ENCODE data around the gene STXBP5.

Gene STXBP5

DNA sequence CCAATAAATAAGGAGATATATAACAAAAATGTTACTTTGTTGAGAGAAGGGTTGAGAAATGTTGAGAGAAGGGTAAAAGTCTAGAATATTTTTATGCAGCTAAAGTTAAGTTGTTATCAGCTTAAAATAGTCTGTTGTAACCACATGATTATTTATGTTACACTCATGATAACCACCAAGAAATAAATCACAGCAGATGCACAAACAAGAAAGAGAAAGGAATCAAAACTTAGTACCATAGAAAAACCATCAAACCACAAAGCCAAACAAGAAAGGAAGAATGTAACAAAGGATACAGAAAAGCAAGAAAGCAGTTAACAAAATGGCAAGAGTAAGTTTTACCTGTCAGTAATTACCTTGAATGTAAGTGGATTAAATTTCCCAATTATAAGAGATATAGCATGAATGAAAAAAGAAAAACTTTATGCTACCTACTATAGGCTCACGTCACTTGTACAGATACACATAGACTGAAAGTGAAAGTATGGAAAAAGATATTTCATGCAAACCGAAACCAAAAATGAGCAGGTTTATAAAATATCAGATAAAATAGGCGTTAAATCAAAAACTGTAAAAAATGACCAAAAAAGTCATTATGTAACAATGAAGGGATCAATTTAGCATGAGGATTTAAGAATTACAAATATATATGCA lies 93.6 kb downstream of the STXBP5 start:
- no peak for DNase-seq (ENCODE audit: low read depth)
- H3K4me3 ChIP-seq (ENCODE audit: low read length) = no peak overlapping the region
- TF ChIP-seq, protein P1, sequence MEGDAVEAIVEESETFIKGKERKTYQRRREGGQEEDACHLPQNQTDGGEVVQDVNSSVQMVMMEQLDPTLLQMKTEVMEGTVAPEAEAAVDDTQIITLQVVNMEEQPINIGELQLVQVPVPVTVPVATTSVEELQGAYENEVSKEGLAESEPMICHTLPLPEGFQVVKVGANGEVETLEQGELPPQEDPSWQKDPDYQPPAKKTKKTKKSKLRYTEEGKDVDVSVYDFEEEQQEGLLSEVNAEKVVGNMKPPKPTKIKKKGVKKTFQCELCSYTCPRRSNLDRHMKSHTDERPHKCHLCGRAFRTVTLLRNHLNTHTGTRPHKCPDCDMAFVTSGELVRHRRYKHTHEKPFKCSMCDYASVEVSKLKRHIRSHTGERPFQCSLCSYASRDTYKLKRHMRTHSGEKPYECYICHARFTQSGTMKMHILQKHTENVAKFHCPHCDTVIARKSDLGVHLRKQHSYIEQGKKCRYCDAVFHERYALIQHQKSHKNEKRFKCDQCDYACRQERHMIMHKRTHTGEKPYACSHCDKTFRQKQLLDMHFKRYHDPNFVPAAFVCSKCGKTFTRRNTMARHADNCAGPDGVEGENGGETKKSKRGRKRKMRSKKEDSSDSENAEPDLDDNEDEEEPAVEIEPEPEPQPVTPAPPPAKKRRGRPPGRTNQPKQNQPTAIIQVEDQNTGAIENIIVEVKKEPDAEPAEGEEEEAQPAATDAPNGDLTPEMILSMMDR (IDR thresholded peaks at IDR 0.05; ENCODE audit: insufficient read depth, low read depth, low read length, missing control alignments) = no peak

DNA sequence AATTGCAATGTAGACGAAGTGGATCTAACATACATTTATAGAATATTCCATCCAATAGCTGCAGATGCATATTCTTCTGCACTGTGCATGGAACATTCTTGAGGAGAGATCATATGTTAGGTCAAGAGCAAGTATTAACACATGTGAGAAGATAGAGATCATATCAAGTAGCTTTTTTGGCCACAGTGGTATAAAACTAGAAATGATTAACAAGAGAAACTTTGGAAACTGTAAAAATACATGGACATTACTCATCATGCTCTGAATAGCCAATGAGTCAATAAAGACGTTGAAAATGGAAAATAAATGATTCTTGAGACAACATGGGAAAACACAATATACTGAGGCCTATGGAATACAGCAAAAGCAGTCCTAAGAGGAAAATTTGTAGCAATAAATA lies 94.2 kb downstream of the STXBP5 start:
- H3K4me3 ChIP-seq (ENCODE audit: low read length) = no peak overlapping the region
- TF ChIP-seq, protein P1 (IDR thresholded peaks at IDR 0.05; ENCODE audit: insufficient read depth, low read depth, low read length, missing control alignments) = no peak
- DNase-seq (ENCODE audit: low read depth) = no peak

DNA sequence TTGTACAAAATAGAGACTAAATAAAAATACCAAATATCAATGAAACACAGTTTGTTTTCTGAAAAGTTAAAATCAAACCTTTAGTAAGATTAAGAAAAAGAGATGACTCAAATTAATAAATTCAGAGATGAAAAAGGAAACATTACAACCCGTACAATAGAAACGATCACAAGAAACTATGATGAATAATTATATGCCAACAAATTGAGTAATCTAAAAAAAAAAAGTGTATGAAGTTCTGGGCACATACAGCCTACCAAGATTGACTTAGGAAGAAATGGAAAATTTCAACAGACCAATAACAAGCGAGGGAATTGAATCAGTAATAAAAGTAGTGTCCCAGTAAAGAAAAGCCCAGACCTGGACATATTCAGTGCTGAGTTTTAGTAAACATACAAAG lies 94.8 kb downstream of the STXBP5 start:
- TF ChIP-seq, protein P1 (IDR thresholded peaks at IDR 0.05; ENCODE audit: insufficient read depth, low read depth, low read length, missing control alignments) = no peak
- no peak overlapping the region for H3K4me3 ChIP-seq (ENCODE audit: low read length)
- no peak for DNase-seq (ENCODE audit: low read depth)

DNA sequence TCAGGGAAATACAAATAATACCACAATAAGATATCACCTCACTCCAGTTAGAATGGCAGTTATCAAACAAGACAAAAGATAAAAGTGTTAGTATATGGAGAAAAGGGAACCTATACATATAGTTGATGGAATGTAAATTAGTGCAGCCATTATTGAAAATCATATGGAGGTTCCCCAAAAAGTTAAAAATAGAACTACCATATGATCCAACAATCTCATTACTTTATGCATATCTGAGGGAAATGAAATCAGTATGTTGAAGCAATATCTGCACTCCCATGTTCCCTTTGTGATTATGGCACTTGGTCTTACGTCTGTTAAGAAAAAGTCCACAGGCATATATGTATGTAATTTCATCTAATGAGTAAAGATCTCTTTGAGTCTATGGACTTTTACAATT lies 96.9 kb downstream of the STXBP5 start:
- H3K4me3 ChIP-seq (ENCODE audit: low read length) = no peak overlapping the region
- TF ChIP-seq, protein P1 (IDR thresholded peaks at IDR 0.05; ENCODE audit: insufficient read depth, low read depth, low read length, missing control alignments) = no peak
- no peak for DNase-seq (ENCODE audit: low read depth)

DNA sequence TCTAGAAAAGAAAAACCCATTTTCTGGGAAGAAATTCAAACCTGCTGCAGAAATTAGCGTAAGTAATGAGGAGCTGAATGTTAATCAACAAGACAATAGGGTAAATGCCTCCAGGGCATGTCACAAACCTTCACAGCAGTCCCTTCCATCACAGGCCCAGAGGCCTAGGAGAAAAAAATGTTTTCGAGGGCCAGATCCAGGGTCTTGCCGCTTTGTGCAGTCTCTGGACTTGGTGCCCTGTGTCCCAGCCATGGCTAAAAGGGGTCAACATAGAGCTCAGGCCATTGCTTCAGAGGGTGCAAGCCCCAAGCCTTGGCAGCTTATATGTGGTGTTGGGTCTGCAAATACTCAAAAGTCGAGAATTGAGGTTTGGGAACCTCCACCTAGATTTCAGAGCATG lies 99.8 kb downstream of the STXBP5 start:
- no peak overlapping the region for H3K4me3 ChIP-seq (ENCODE audit: low read length)
- no peak for DNase-seq (ENCODE audit: low read depth)
- TF ChIP-seq, protein P1 (IDR thresholded peaks at IDR 0.05; ENCODE audit: insufficient read depth, low read depth, low read length, missing control alignments) = no peak

DNA sequence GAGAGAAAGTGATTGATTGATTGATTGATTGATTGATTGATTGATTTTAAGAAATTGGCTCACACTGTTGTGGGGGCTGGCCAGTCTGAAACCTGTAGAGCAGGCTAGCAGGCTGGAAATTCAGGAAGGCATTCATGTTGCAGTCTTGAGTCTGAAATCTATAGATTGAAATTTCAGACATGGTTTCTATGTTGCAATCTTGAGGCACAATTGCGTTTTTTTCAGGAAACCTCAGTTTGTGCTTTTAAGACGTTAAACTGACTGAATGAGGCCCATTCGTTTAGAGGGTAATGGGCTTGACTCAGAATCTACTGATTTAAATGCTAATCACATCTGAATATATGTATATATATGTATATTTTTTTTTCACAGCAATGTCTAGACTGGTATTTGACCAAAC lies 106.3 kb downstream of the STXBP5 start:
- no peak overlapping the region for H3K4me3 ChIP-seq (ENCODE audit: low read length)
- no peak for DNase-seq (ENCODE audit: low read depth)
- TF ChIP-seq, protein P1 (IDR thresholded peaks at IDR 0.05; ENCODE audit: insufficient read depth, low read depth, low read length, missing control alignments) = no peak

DNA sequence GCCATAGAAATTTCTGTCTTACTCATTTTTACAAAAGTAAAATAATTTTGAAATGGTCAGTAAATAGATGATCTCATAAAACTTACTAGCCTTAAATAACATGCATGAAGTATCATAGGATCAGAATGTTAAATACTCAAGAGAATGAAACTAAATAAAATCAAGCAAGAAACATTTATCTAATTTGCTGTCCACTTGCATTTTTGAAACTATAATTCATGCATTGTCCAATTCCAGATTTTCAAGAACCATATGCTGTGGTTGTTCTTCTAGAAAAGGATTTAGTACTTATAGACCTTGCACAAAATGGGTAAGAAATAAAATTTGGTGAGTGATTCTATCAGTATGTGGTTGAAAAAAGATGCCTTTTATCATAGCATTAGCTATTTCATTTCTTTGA lies 107.0 kb downstream of the STXBP5 start:
- TF ChIP-seq, protein P1 (IDR thresholded peaks at IDR 0.05; ENCODE audit: insufficient read depth, low read depth, low read length, missing control alignments) = no peak
- DNase-seq (ENCODE audit: low read depth) = no peak
- no peak overlapping the region for H3K4me3 ChIP-seq (ENCODE audit: low read length)
